ENCODE results near the gene ATP2B2.

DNA sequence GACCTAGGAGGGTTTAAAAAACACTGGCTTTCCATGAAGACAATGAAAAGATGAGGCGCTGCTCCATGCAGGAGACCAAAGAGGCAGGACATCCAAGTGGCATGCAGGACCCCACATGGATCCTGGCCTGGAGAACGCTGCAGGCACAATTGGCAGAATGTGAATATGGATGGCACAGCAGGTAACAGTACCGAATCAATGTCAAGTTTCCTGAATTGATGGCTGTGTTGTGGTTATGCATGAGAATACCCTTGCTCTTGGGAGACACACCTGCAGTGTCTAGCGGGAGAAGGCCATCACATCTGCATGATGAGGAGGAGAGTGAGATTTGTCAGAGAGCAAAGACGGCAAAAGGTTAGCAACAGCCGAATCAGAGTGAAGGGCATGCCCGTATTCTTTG is 110.2 kb downstream of the ATP2B2 start:
- TF ChIP-seq CTCF (IDR thresholded peaks at IDR 0.05; ENCODE audit: borderline replicate concordance, extremely low read depth, low read length, poor library complexity, severe bottlenecking) (no peak), EZH2 (IDR thresholded peaks at IDR 0.05; ENCODE audit: borderline replicate concordance, low read depth, low read length, severe bottlenecking) (no peak)
